Upper lobe of left lung (tissue), 4 donors: ENCODE measurements around the gene CHST9.

Source experiments
- CTCF ChIP-seq, 6 experiments: fragments of 450-650 bp in 4 of 6; fragments of 200-600 bp in 2 of 6; sonication (generic) in 2 of 6; IDR thresholded peaks; one replicate each; pipeline ENCODE4 v1.5.1; 2016 to 2019; ENCODE audit warnings: antibody characterized with exemption in 6 of 6
- POLR2A ChIP-seq, 4 donors: fragments of 450-650 bp; IDR thresholded peaks; one replicate each; pipeline ENCODE4 v1.5.1; 2016 to 2017; ENCODE audit warnings: antibody characterized with exemption in 4 of 4, mild to moderate bottlenecking in 2 of 4

- TF ChIP-seq CTCF (IDR thresholded peaks at IDR 0.05) (no peak), POLR2A (IDR thresholded peaks at IDR 0.05) (no peak)
Measured at GRCh38 chr18:26908906-26909305, 276.2 kb downstream of the CHST9 start.
